Breast epithelium (tissue), 4 donors: ENCODE data around the gene POLA2. TPM values are rescaled to one million over a fixed set of nuclear protein-coding genes. Genes with fewer than 3 reads are reported as not detected.
A peak's percentile ranks its signal among the peaks of the same experiment; 100 is the strongest.

Experiments used
- DNase-seq, 2 donors: peaks; one replicate each; pipeline ENCODE4 v3.0.0-alpha.2; 2019; ENCODE audit warnings: low spot score in 2 of 2
- H3K27ac ChIP-seq, 2 donors: fragments of 200-600 bp; sonication (generic) in 1 of 2; one replicate each; pipeline ENCODE4 v1.5.1; 2016 to 2019; ENCODE audit warnings: mild to moderate bottlenecking in 1 of 2
- H3K27me3 ChIP-seq, 2 donors: fragments of 200-600 bp; sonication (generic) in 1 of 2; one replicate each; pipeline versions ENCODE4 v1.5.1 to v1.6.0; 2017 to 2019; ENCODE audit warnings: control low read depth in 1 of 2, mild to moderate bottlenecking in 1 of 2
- H3K36me3 ChIP-seq: fragments of 200-600 bp; one replicate; pipeline ENCODE4 v1.5.1; 2019
- H3K4me1 ChIP-seq, 2 donors: fragments of 200-600 bp; sonication (generic); one replicate each; pipeline ENCODE4 v1.5.1; 2016 to 2019; ENCODE audit warnings: control low read depth in 1 of 2
- H3K4me3 ChIP-seq, 3 donors: fragments of 200-600 bp; sonication (generic); 1 replicate in 2 of 3; 2 replicates in 1 of 3; pipeline ENCODE4 v1.5.1; 2016 to 2019; ENCODE audit warnings: mild to moderate bottlenecking in 3 of 3, moderate library complexity in 2 of 3
- H3K9me3 ChIP-seq, 2 donors: fragments of 200-600 bp; sonication (generic) in 1 of 2; one replicate each; pipeline ENCODE4 v1.5.1; 2016 to 2019; ENCODE audit warnings: control low read depth in 1 of 2
- POLR2A ChIP-seq: fragments of 450-650 bp; IDR thresholded peaks from one replicate; pipeline ENCODE4 v1.6.1; 2016; ENCODE audit warnings: antibody characterized with exemption, mild to moderate bottlenecking, moderate library complexity
- POLR2AphosphoS5 ChIP-seq, 3 donors: sonication (generic); formaldehyde crosslinking; IDR thresholded peaks; one replicate each; pipeline ENCODE4 v1.6.1; 2017; ENCODE audit warnings: antibody characterized with exemption in 3 of 3
- intact Hi-C: fragments of 100-400 bp; cut with DNase I; formaldehyde crosslinking; loops from one replicate; pipeline ENCODE4 v1.15.1; 2023; ENCODE audit warnings: low total_unique reads
- total RNA-seq, 3 donors: library from RNA; depleted of rRNA; stranded (reverse); fragments of >200 nt; gene quantifications; one replicate each; pipeline ENCODE4 v1.1.0, GENCODE V29; 2016
- TF ChIP-seq, protein P1 (sequence below), 3 donors: fragments of 450-650 bp; IDR thresholded peaks; one replicate each; pipeline ENCODE4 v1.5.1; 2016 to 2017; ENCODE audit warnings: antibody characterized with exemption in 3 of 3, mild to moderate bottlenecking in 3 of 3, moderate library complexity in 3 of 3

POLA2 gene
- total RNA-seq, 3 donors from 2014 or later: 6.4 to 17.9 (median 13.8) TPM

GRCh38 chr11:65266210-65266609, 4.4 kb downstream of the POLA2 start:
- TF ChIP-seq, protein P1, sequence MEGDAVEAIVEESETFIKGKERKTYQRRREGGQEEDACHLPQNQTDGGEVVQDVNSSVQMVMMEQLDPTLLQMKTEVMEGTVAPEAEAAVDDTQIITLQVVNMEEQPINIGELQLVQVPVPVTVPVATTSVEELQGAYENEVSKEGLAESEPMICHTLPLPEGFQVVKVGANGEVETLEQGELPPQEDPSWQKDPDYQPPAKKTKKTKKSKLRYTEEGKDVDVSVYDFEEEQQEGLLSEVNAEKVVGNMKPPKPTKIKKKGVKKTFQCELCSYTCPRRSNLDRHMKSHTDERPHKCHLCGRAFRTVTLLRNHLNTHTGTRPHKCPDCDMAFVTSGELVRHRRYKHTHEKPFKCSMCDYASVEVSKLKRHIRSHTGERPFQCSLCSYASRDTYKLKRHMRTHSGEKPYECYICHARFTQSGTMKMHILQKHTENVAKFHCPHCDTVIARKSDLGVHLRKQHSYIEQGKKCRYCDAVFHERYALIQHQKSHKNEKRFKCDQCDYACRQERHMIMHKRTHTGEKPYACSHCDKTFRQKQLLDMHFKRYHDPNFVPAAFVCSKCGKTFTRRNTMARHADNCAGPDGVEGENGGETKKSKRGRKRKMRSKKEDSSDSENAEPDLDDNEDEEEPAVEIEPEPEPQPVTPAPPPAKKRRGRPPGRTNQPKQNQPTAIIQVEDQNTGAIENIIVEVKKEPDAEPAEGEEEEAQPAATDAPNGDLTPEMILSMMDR (IDR thresholded peaks at IDR 0.05): peak in 1 of 3 donors; percentile 11
- no peak for TF ChIP-seq POLR2A
- no peak for DNase-seq
- Histone ChIP-seq H3K36me3 (no peaks in the 10 kb centered on the region), H3K27ac (no peak overlapping the region), H3K4me3 (no peak overlapping the region), H3K27me3 (no peaks in the 10 kb centered on the region), H3K4me1 (peaks cover 0 to 5% of the 10 kb centered on the region in 2 donors), H3K9me3 (no peaks in the 10 kb centered on the region)
- intact Hi-C loops: no loop called here

DNA sequence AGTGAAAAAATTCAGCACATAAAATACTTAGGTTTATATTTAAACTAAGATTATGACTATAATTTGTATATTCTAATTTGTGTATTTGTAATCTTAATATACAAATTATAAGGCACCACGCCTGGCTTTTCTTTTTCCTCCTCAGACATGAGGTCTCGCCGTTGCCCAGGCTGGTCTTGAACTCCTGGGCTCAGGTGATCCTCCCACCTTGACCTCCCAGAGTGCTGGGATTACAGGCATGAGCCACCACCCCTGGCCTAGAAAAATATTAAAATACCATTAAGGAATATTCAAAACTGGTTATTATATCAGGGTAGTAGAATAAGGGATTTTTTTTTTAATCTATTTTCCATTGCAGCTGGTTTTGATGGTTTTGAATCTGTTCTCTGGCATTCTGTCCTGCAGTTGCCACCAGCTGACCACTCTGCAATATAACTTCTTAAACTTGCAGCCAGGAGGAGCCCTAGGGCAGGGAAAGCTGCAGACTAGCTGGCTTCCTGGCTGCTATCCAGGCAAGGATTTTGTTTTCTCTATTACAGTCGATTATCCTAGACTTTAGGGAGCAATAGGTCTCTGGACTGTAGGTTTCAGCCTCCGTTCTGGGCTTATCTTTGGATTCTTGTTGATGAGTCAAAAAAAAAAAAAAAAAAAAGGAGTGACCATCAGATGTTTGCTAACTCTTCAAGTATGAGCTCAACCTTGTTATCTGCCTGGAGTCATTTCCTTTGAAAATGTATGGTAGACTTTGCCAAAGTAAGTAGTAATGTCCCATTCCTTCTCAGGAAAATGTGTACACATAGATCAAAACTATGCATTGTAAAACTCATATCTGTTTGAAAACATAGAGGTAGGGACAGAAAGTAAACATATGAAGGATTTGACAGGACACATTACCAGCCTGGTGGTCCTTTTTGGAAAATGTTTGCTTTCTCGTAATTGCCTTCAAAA, 13.2 kb downstream of the POLA2 start:
- intact Hi-C loops: loop anchor here (5.0 kb wide), 1 partner anchor 42 kb away; no protein-coding TSS in a partner anchor
- Histone ChIP-seq H3K9me3 (no peaks in the 10 kb centered on the region), H3K36me3 (no peaks in the 10 kb centered on the region), H3K4me1 (no peaks in the 10 kb centered on the region), H3K27ac (peak overlapping the region in 1 of 2 donors; percentile 44), H3K4me3 (no peak overlapping the region), H3K27me3 (no peaks in the 10 kb centered on the region)
- DNase-seq: peak; percentile 68 to 72
- TF ChIP-seq, protein P1 (IDR thresholded peaks at IDR 0.05): peak; percentile 67 to 93 (median 86)
- peak; percentile 79 to 96 (median 81) for TF ChIP-seq POLR2AphosphoS5 (IDR thresholded peaks at IDR 0.05)
- TF ChIP-seq POLR2A: no peak

GRCh38 chr11:65275906-65276305, 14.1 kb downstream of the POLA2 start:
- H3K36me3 ChIP-seq: no peaks in the 10 kb centered on the region
- no peaks in the 10 kb centered on the region for H3K4me1 ChIP-seq
- H3K9me3 ChIP-seq: no peaks in the 10 kb centered on the region
- H3K4me3 ChIP-seq: no peak overlapping the region
- DNase-seq: no peak
- intact Hi-C loops: loop anchor here (5.0 kb wide), 1 partner anchor 41 kb away; no protein-coding TSS in a partner anchor
- H3K27me3 ChIP-seq: no peaks in the 10 kb centered on the region
- TF ChIP-seq POLR2A (no peak), POLR2AphosphoS5 (IDR thresholded peaks at IDR 0.05) (no peak)
- TF ChIP-seq, protein P1 (IDR thresholded peaks at IDR 0.05): no peak
- no peak overlapping the region for H3K27ac ChIP-seq

GRCh38 chr11:65277631-65278277, 16.0 kb downstream of the POLA2 start:
- Histone ChIP-seq H3K4me1 (no peaks in the 10 kb centered on the region), H3K27ac (no peak overlapping the region), H3K9me3 (no peaks in the 10 kb centered on the region), H3K36me3 (peaks cover 4% of the 10 kb centered on the region), H3K4me3 (no peak overlapping the region), H3K27me3 (no peaks in the 10 kb centered on the region)
- intact Hi-C loops: loop anchor here (5.0 kb wide), 1 partner anchor 40 kb away; no protein-coding TSS in a partner anchor
- no peak for TF ChIP-seq POLR2AphosphoS5 (IDR thresholded peaks at IDR 0.05)
- TF ChIP-seq, protein P1 (IDR thresholded peaks at IDR 0.05): no peak
- TF ChIP-seq POLR2A: no peak
- no peak for DNase-seq
